Effector memory CD4-positive, alpha-beta T cell (primary cell): Measurements from ENCODE around the gene PLA2G2D.

Experiments used
- DNase-seq, 3 donors: peaks; one replicate each; pipeline ENCODE4 v3.0.0-alpha.2; 2020
- H3K27ac ChIP-seq: 2 replicates; pipeline ENCODE4 v1.7.0; 2013; ENCODE audit warnings: mild to moderate bottlenecking, low read length, moderate library complexity; ENCODE audit not compliant: insufficient read depth, poor library complexity, severe bottlenecking
- H3K27me3 ChIP-seq: replicated peaks from 2 replicates; pipeline ENCODE4 v1.7.0; 2013; ENCODE audit warnings: mild to moderate bottlenecking, low read length; ENCODE audit not compliant: insufficient read depth, control insufficient read depth, poor library complexity, severe bottlenecking
- H3K36me3 ChIP-seq: 2 replicates; pipeline ENCODE4 v1.7.0; 2013; ENCODE audit warnings: mild to moderate bottlenecking, low read length, moderate library complexity; ENCODE audit not compliant: control insufficient read depth, insufficient read depth
- H3K4me1 ChIP-seq: 2 replicates; pipeline ENCODE4 v1.7.0; 2013; ENCODE audit warnings: low read length, mild to moderate bottlenecking; ENCODE audit not compliant: control insufficient read depth, insufficient read depth, poor library complexity, severe bottlenecking
- H3K4me3 ChIP-seq: 2 replicates; pipeline ENCODE4 v1.7.0; 2013; ENCODE audit warnings: low read length, low read depth, mild to moderate bottlenecking; ENCODE audit not compliant: insufficient read depth, poor library complexity, severe bottlenecking
- H3K9me3 ChIP-seq: 2 replicates; pipeline ENCODE4 v1.7.0; 2013; ENCODE audit warnings: mild to moderate bottlenecking, low read length, moderate library complexity; ENCODE audit not compliant: control insufficient read depth

Gene PLA2G2D

DNA sequence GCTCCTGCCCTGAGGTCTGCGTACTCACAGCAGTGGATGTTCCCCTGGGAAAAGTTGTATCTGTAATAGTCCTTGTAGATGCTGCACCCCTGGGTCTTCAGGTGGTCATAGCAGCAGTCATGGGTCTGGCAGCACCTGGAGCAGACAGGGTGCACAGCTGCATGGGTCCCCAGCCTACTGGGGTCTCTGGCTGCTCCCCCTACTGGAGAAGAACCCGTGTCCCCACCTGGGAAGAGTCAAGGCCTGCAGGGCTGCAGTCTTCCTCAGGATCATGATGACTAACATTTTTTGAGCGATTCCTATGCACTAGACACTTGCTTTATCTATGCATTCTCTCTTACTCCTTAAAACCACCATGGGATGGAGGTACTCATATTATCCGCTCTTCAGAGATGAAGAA lies 3.9 kb downstream of the PLA2G2D start:
- Histone ChIP-seq H3K4me3 (no peak overlapping the region), H3K9me3 (no peaks in the 10 kb centered on the region), H3K27me3 (no peaks in the 10 kb centered on the region), H3K4me1 (no peaks in the 10 kb centered on the region), H3K36me3 (no peaks in the 10 kb centered on the region), H3K27ac (no peak overlapping the region)
- DNase-seq, result no peak

DNA sequence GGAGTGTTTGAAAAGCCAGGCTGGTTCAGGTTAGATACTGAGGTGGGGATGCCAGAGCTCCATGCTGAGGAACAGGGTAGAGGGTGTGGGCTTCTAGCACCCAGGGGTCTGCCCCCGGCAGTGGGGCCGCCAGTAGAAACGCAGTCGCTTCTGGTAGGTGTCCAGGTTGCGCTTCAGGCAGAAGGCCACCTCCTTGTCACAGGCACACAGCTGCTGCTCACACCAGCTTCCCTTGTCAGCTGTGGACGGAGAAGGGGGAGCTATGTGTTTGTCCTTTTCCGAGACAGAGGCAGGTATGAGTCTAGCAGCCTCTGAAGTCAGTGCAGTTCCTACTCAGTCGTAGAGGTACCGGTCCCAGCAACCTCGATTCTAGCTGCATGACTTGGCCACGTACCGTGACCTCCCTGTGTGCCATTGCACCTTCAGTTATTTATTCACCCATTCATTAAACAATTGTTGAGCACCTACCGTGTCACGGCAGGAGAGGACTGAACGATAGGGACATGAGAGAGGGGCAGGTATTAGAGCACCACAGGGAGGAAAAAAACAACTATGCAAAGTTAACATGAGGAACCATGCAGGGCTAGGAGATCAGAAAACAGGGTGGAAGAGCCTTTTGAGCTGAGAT lies 5.2 kb downstream of the PLA2G2D start:
- H3K9me3 ChIP-seq, result no peaks in the 10 kb centered on the region
- H3K27me3 ChIP-seq, result no peaks in the 10 kb centered on the region
- H3K4me1 ChIP-seq, result no peaks in the 10 kb centered on the region
- no peak for DNase-seq
- no peak overlapping the region for H3K27ac ChIP-seq
- no peaks in the 10 kb centered on the region for H3K36me3 ChIP-seq
- no peak overlapping the region for H3K4me3 ChIP-seq

DNA sequence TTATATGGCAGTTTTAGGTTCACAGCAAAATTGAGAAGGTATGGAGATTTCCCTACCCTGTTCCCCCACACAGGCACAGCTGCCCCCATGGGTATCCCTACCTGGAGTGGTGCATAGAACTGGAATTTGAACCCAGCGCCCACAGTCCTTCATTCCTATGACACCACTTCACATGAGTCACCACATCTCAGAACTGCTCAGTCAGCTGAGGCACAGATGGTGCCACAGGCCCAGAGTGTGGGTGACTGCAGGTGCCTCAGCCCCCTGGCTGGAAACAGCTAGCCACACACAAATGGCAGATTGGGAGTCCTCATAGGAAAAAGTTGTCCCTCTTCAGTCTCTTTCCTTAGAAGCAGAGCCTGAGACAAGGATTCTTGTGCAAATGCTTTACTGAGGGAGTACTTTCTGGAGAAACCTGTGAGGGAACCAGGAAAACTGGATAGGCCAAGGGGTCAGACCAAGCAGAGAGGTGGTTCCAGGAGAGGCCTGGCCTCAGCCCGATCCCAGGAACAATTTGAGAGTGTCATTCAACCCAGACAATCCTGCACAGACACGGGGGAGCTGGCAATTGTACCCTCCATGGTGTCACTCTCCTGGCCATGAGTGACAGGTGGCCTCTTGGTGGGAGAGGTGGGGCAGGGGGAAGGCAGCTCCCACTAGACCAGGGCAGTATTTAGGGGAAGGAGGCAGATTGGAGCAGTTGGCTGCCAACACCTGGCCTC lies 6.9 kb downstream of the PLA2G2D start:
- Histone ChIP-seq H3K4me3 (no peak overlapping the region), H3K36me3 (no peaks in the 10 kb centered on the region), H3K9me3 (no peaks in the 10 kb centered on the region), H3K27ac (no peak overlapping the region), H3K27me3 (no peaks in the 10 kb centered on the region), H3K4me1 (no peaks in the 10 kb centered on the region)
- no peak for DNase-seq

DNA sequence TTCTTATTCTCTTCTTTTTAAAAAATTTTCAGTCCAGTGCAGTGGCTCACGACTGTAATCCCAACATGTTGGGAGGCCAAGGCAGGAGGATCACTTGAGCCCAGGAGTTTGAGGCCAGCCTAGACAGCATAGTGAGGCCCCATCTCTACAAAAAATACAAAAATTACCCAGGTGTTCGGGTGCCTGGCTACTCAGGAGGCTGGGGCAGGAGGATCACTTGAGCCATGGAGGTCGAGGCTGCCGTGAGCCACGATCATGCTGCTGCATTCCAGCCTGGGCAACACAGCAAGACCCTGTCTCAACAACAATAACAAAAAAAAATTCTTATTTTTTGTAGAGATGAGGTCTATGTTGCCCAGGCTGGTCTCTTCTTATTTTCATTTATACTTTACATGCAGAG lies 7.9 kb downstream of the PLA2G2D start:
- no peaks in the 10 kb centered on the region for H3K9me3 ChIP-seq
- no peak overlapping the region for H3K27ac ChIP-seq
- no peaks in the 10 kb centered on the region for H3K4me1 ChIP-seq
- no peak overlapping the region for H3K4me3 ChIP-seq
- no peak for DNase-seq
- no peaks in the 10 kb centered on the region for H3K27me3 ChIP-seq
- H3K36me3 ChIP-seq, result no peaks in the 10 kb centered on the region

DNA sequence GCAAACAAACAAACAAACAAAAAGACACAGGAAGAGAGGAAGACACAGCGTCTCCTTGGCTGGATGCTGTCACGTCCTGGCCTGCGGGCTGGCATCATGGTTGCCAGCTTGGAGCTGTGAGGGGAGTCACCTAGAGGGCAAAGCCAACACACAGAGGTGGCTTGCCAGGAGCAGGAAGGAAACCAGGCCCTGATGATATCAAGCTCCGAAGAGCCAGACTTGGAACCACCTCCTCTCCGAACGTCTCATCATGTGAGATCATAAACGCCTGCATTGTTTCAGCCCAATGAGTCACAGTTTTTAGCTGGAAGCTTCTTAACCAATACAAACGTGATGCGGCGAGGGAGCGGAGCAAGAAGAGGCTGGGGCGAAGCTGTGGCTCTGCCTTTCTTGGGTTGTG lies 8.7 kb downstream of the PLA2G2D start:
- no peak for DNase-seq
- Histone ChIP-seq H3K27ac (no peak overlapping the region), H3K36me3 (no peaks in the 10 kb centered on the region), H3K9me3 (no peaks in the 10 kb centered on the region), H3K4me3 (no peak overlapping the region), H3K27me3 (no peaks in the 10 kb centered on the region), H3K4me1 (no peaks in the 10 kb centered on the region)

DNA sequence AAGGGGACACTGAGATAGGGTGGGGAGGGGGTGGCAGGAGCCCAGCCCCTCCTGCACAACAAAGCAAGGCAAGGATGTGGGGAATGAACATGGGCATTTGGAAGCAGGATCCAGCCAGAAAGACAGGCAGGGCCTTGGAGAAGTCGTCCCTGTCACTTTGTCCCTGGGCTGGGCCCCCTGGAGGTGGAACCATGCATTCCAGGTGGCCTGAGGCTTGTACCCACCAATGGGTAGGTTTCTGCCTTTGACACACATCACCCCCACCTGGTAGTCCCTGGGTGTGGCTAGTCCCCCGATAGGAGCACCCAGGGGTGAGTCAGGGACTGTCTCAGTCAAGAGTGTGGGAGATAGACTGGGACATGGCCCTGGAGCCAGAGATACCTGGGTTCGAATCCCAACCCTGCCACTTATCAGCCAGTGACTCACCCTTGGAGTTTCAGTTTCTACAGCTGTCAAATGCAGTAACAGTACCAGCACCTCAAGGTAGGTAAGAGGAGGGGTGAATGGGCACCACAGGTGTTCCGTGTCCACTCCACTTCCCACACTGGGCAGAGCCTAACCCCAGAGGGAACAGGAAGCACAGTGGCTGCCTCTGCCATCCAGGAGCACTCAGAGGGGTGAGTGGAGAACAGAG lies 10.0 kb downstream of the PLA2G2D start:
- DNase-seq, result no peak
- Histone ChIP-seq H3K36me3 (no peaks in the 10 kb centered on the region), H3K4me3 (no peak overlapping the region), H3K27me3 (no peaks in the 10 kb centered on the region), H3K9me3 (no peaks in the 10 kb centered on the region), H3K27ac (no peak overlapping the region), H3K4me1 (no peaks in the 10 kb centered on the region)

DNA sequence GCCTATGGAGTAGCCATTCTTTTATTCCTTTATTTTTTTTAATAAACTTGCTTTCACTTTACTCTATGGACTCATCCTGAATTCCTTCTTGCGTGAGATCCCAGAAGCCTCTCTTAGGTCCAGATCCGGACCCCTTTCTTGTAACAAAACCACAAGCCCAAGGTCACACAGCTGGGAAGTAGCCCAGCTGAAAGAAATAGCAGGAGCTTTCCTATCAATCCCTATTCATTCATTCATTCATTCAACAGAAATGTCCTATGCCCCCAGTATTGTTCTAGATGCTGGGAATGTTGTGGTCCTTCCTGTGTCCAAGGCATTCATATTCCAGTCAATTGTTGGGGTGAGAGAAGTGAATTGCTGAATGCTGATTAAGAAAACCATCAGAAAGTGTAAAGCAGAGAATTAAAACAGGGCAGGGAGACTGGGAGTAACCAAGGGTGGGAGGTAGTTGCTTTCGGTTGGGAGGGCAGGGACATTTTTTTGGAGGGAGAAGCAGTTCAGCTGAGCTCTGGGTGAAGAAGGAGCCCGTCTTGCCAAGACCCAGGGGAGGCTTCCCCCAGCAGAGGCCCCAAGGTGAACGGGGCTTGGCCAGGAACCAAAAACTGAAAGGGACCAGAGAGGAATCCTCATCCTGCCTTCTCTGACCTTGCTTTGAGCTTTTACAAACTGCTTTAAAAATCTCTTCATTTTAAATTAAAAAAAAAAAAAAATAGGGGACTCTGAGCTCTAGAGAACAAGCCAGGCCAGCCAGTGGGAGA lies 10.8 kb downstream of the PLA2G2D start:
- no peak overlapping the region for H3K27ac ChIP-seq
- DNase-seq, result no peak
- H3K4me1 ChIP-seq, result no peaks in the 10 kb centered on the region
- no peaks in the 10 kb centered on the region for H3K27me3 ChIP-seq
- H3K36me3 ChIP-seq, result no peaks in the 10 kb centered on the region
- H3K9me3 ChIP-seq, result no peaks in the 10 kb centered on the region
- H3K4me3 ChIP-seq, result no peak overlapping the region

DNA sequence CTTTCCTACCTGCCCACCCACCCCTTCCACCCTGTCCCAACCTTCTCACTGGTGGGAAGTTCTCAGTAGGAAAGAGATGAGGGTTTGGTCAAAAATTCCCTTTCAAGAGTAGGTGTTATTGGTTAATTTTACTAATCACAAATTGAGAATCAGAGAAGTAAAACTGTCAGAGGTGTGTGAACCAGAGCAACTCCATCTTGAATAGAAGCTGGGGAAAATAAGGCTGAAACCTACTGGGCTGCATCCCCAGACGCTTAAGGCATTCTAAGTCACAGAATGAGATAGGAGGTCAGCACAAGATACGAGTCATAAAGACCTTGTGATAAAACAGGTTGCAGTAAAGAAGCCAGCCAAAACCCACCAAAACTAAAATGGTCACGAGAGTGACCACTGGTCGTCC lies 11.5 kb downstream of the PLA2G2D start:
- no peak overlapping the region for H3K4me3 ChIP-seq
- no peaks in the 10 kb centered on the region for H3K36me3 ChIP-seq
- no peak overlapping the region for H3K27ac ChIP-seq
- no peaks in the 10 kb centered on the region for H3K4me1 ChIP-seq
- H3K27me3 ChIP-seq, result no peaks in the 10 kb centered on the region
- no peaks in the 10 kb centered on the region for H3K9me3 ChIP-seq
- DNase-seq, result no peak

DNA sequence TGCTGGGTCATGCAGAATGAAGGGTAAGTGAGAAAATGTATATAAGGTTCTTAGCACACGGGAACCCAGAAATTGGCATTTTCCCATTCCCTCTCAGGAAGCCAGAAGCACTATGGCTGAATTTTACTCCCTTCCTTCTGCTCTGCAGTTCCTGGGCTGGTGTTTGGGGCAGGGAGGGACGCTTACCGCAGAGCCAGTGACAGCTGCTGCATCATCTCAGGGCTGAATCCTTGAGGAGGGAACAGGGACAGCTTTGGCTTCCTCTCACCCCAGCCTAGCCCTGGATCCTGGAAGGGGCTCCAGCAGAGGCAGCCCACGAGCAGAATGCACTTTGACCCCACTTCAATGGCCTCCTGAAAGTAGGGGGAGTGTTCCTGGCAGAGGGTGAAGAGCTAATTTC lies 12.0 kb downstream of the PLA2G2D start:
- Histone ChIP-seq H3K4me1 (no peaks in the 10 kb centered on the region), H3K27me3 (no peaks in the 10 kb centered on the region), H3K4me3 (no peak overlapping the region), H3K27ac (no peak overlapping the region), H3K36me3 (no peaks in the 10 kb centered on the region), H3K9me3 (no peaks in the 10 kb centered on the region)
- DNase-seq, result no peak

DNA sequence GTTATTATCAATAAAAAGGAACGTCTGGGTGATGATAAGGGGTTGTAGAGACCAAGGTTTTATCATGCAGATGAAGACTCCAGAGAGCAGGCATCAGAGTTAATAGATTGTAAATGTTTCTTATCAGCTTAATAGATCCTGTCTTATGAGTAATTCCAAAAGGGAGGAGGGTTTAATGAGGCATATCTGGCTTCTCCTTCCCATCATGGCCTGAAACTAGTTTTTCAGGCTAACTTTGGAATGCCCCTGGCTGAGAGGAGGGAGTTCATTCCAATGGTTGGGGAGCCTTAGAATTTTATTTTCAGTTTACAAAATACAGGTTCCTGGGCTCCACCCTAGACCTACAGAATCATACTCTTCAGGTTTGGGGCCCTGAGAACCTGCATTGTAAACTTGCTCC lies 13.5 kb downstream of the PLA2G2D start:
- Histone ChIP-seq H3K27me3 (no peaks in the 10 kb centered on the region), H3K36me3 (no peaks in the 10 kb centered on the region), H3K27ac (no peak overlapping the region), H3K9me3 (no peaks in the 10 kb centered on the region), H3K4me1 (no peaks in the 10 kb centered on the region), H3K4me3 (no peak overlapping the region)
- no peak for DNase-seq
